Choroid plexus epithelial cell (primary cell): ENCODE data around the gene SLC15A2.

Experiments used
- DNase-seq: peaks from one replicate; pipeline ENCODE4 v3.0.0-alpha.2; 2010; ENCODE audit warnings: low read depth
- H3K4me3 ChIP-seq: 2 replicates; pipeline ENCODE4 v1.5.1; 2011; ENCODE audit warnings: low read depth, mild to moderate bottlenecking, control low read depth, low read length, moderate library complexity
- CTCF ChIP-seq: conservative IDR thresholded peaks from 2 replicates; pipeline ENCODE4 v1.5.1; 2011; ENCODE audit warnings: low read depth, mild to moderate bottlenecking, control low read depth, inconsistent platforms, low read length, moderate library complexity

The SLC15A2 gene

GRCh38 chr3:121992601-121993560, 98.7 kb downstream of the SLC15A2 start:
- DNase-seq, result no peak
- H3K4me3 ChIP-seq, result no peak overlapping the region
- TF ChIP-seq CTCF, result no peak
